GM23338 (cell line): Measurements from ENCODE around the gene HENMT1. TPM values are rescaled to one million over a fixed set of nuclear protein-coding genes. Genes with fewer than 3 reads are reported as not detected.
"Not testable (repeated sequence)": the region's sequence is repeated elsewhere in the genome, so short reads cannot be mapped to it uniquely, and the experiment has no call there.

Experiments
- ATAC-seq: fragments of 200-7000 bp; cut with Tn5 transposase; 3 replicates; pipeline ENCODE4 v1.9.1; 2020
- DNase-seq: peaks from one replicate; pipeline ENCODE4 v3.0.0-alpha.2; 2015; ENCODE audit warnings: low spot score
- H2AFZ ChIP-seq: fragments of 200-600 bp; sonication (generic); 2 replicates; pipeline ENCODE4 v1.8.0; 2016; ENCODE audit warnings: antibody characterized with exemption, mild to moderate bottlenecking, moderate library complexity
- H3F3A ChIP-seq: fragments of 200-600 bp; sonication (generic); replicated peaks from 2 replicates; pipeline ENCODE4 v1.8.0; 2017; ENCODE audit warnings: antibody characterized with exemption, mixed run types, low read depth
- H3K27ac ChIP-seq: fragments of 200-600 bp; sonication (generic); 2 replicates; pipeline ENCODE4 v1.6.1; 2016; ENCODE audit warnings: low read depth
- H3K27me3 ChIP-seq: fragments of 200-600 bp; sonication (generic); 2 replicates; pipeline ENCODE4 v1.8.0; 2016; ENCODE audit warnings: mild to moderate bottlenecking, mixed run types, moderate library complexity; ENCODE audit not compliant: insufficient read depth
- H3K36me3 ChIP-seq: fragments of 200-600 bp; sonication (generic); 2 replicates; pipeline ENCODE4 v1.8.0; 2016; ENCODE audit warnings: mild to moderate bottlenecking; ENCODE audit not compliant: insufficient read depth
- H3K4me1 ChIP-seq: fragments of 200-600 bp; sonication (generic); 2 replicates; pipeline ENCODE4 v1.8.0; 2016; ENCODE audit warnings: mild to moderate bottlenecking, moderate library complexity; ENCODE audit not compliant: insufficient read depth
- H3K4me2 ChIP-seq: fragments of 200-600 bp; sonication (generic); 2 replicates; pipeline ENCODE4 v1.7.1; 2017; ENCODE audit warnings: mixed run types
- H3K4me3 ChIP-seq: fragments of 200-600 bp; sonication (generic); 2 replicates; pipeline ENCODE4 v1.6.1; 2016; ENCODE audit warnings: mixed run types
- H3K79me2 ChIP-seq: fragments of 200-600 bp; sonication (generic); replicated peaks from 2 replicates; pipeline ENCODE4 v1.8.0; 2017; ENCODE audit warnings: mild to moderate bottlenecking; ENCODE audit not compliant: insufficient read depth
- H3K9me2 ChIP-seq: fragments of 200-600 bp; sonication (generic); 2 replicates; pipeline ENCODE4 v1.8.0; 2017; ENCODE audit not compliant: insufficient read depth
- H4K20me1 ChIP-seq: fragments of 200-600 bp; sonication (generic); replicated peaks from 2 replicates; pipeline ENCODE4 v1.8.0; 2017; ENCODE audit warnings: mild to moderate bottlenecking; ENCODE audit not compliant: insufficient read depth
- H3K27ac Mint-ChIP-seq: 2 replicates; pipeline ENCODE4 v1.8.0; 2020; ENCODE audit warnings: inconsistent platforms, mild to moderate bottlenecking, moderate library complexity, mixed read lengths
- H3K27me3 Mint-ChIP-seq: 3 replicates; pipeline ENCODE4 v1.8.0; 2022; ENCODE audit warnings: low read depth, mild to moderate bottlenecking, moderate library complexity, mixed read lengths, inconsistent platforms; ENCODE audit not compliant: insufficient read depth, poor library complexity
- H3K36me3 Mint-ChIP-seq: 3 replicates; pipeline ENCODE4 v1.8.0; 2021; ENCODE audit warnings: low read depth, mild to moderate bottlenecking, inconsistent platforms, moderate library complexity, mixed read lengths
- H3K4me1 Mint-ChIP-seq: 3 replicates; pipeline ENCODE4 v1.8.0; 2020; ENCODE audit warnings: mild to moderate bottlenecking, inconsistent platforms, mixed read lengths
- H3K4me3 Mint-ChIP-seq: 3 replicates; pipeline ENCODE4 v1.8.0; 2021; ENCODE audit warnings: moderate library complexity, mild to moderate bottlenecking, inconsistent platforms, mixed read lengths
- H3K9me3 Mint-ChIP-seq: 3 replicates; pipeline ENCODE4 v1.8.0; 2020; ENCODE audit warnings: moderate library complexity, mild to moderate bottlenecking, inconsistent platforms, mixed read lengths
- CREB1 ChIP-seq: fragments of 250-450 bp; sonication (Bioruptor Pico); IDR thresholded peaks from 2 replicates; pipeline ENCODE4 v1.5.0; 2020; ENCODE audit warnings: low read depth, mild to moderate bottlenecking, moderate library complexity
- JUNB ChIP-seq: IDR thresholded peaks from one replicate; pipeline ENCODE4 v1.6.1; 2016; ENCODE audit warnings: antibody characterized with exemption; ENCODE audit not compliant: unreplicated experiment
- NANOG ChIP-seq: IDR thresholded peaks from 2 replicates; pipeline ENCODE4 v1.6.1; 2016; ENCODE audit warnings: antibody characterized with exemption, borderline replicate concordance
- POLR2AphosphoS5 ChIP-seq: IDR thresholded peaks from 2 replicates; pipeline ENCODE4 v1.6.1; 2016; ENCODE audit warnings: antibody characterized with exemption, low read depth
- REST ChIP-seq: IDR thresholded peaks from one replicate; pipeline ENCODE4 v1.6.1; 2018; ENCODE audit warnings: antibody characterized with exemption; ENCODE audit not compliant: unreplicated experiment
- ZNF114 ChIP-seq: fragments of 250-450 bp; sonication (Bioruptor Pico); IDR thresholded peaks from 2 replicates; pipeline ENCODE4 v1.5.0; 2020; ENCODE audit warnings: mild to moderate bottlenecking, moderate library complexity
- ZNF462 ChIP-seq: fragments of 250-450 bp; sonication (Bioruptor Pico); IDR thresholded peaks from 2 replicates; pipeline ENCODE4 v1.5.0; 2020; ENCODE audit warnings: mild to moderate bottlenecking, moderate library complexity
- polyA plus RNA-seq: library from polyadenylated mRNA; unstranded; fragments of >200 nt; fragmentation: Nextera tagmentation; extraction: Ambion mirVana; gene quantifications from 2 replicates; pipeline ENCODE4 v1.2.1, GENCODE V29; 2016
- total RNA-seq: library from RNA; depleted of rRNA; stranded (reverse); fragments of >200 nt; shearing (Covaris generic); gene quantifications from 2 replicates; pipeline ENCODE4 v1.2.3, GENCODE V29; 2014
- TF ChIP-seq, protein P1 (sequence below): IDR thresholded peaks from 2 replicates; pipeline ENCODE4 v1.6.1; 2016; ENCODE audit warnings: antibody characterized with exemption
- TF ChIP-seq, protein P2 (sequence below), 2 experiments: fragments of 200-600 bp in 1 of 2; sonication (generic) in 1 of 2; conservative IDR thresholded peaks; 2 replicates each; pipeline versions ENCODE4 v1.5.1 to v1.6.1; 2016 to 2017; ENCODE audit warnings: antibody characterized with exemption in 2 of 2, low read depth in 2 of 2, mild to moderate bottlenecking in 2 of 2, moderate library complexity in 1 of 2

HENMT1 gene
- total and polyA plus RNA-seq, 2 experiments from 2014 or later: 4.7 to 9.7 TPM

- not testable (repeated sequence) for H2AFZ ChIP-seq, H3K9me3 Mint-ChIP-seq, H3K27me3 Mint-ChIP-seq, H3K9me2 ChIP-seq, H3K4me1 Mint-ChIP-seq, H3K4me3 ChIP-seq, H3K4me1 ChIP-seq, DNase-seq, H3K27ac ChIP-seq, H3K79me2 ChIP-seq, H3K27ac Mint-ChIP-seq, H3K27me3 ChIP-seq, H4K20me1 ChIP-seq, H3K4me3 Mint-ChIP-seq, H3F3A ChIP-seq, H3K4me2 ChIP-seq, ATAC-seq
- H3K36me3 Mint-ChIP-seq: peaks cover 52% of the 10 kb centered on the region
- peaks cover 40% of the 10 kb centered on the region for H3K36me3 ChIP-seq
These were observed 41.2 kb upstream of the HENMT1 start for GRCh38 chr1:108702109-108702508.

- Histone ChIP-seq H4K20me1 (peaks cover 7% of the 10 kb centered on the region), H3K4me1 (no peaks in the 10 kb centered on the region), H3F3A (peaks cover 7% of the 10 kb centered on the region; the same call in 1 of the 2 replicates), H3K27ac (no peak overlapping the region), H3K9me2 (no peaks in the 10 kb centered on the region), H2AFZ (no peak overlapping the region), H3K4me2 (no peak overlapping the region), H3K27me3 (no peaks in the 10 kb centered on the region), H3K79me2 (peaks cover 16% of the 10 kb centered on the region), H3K4me3 (no peak overlapping the region), H3K36me3 (peaks cover 48% of the 10 kb centered on the region)
- Mint-ChIP-seq H3K9me3 (no peaks in the 10 kb centered on the region), H3K4me3 (no peak overlapping the region), H3K36me3 (peaks cover 59% of the 10 kb centered on the region), H3K27me3 (peaks cover 2% of the 10 kb centered on the region), H3K4me1 (no peaks in the 10 kb centered on the region), H3K27ac (no peak overlapping the region)
- ATAC-seq: no peak
- DNase-seq: no peak
- TF ChIP-seq POLR2AphosphoS5 (no peak), NANOG (no peak), ZNF462 (CRISPR knock-in tag) (no peak), JUNB (no peak), REST (no peak), ZNF114 (CRISPR knock-in tag) (no peak), CREB1 (CRISPR knock-in tag) (no peak)
- TF ChIP-seq, protein P1, sequence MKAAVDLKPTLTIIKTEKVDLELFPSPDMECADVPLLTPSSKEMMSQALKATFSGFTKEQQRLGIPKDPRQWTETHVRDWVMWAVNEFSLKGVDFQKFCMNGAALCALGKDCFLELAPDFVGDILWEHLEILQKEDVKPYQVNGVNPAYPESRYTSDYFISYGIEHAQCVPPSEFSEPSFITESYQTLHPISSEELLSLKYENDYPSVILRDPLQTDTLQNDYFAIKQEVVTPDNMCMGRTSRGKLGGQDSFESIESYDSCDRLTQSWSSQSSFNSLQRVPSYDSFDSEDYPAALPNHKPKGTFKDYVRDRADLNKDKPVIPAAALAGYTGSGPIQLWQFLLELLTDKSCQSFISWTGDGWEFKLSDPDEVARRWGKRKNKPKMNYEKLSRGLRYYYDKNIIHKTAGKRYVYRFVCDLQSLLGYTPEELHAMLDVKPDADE: no peak
- TF ChIP-seq, protein P2, sequence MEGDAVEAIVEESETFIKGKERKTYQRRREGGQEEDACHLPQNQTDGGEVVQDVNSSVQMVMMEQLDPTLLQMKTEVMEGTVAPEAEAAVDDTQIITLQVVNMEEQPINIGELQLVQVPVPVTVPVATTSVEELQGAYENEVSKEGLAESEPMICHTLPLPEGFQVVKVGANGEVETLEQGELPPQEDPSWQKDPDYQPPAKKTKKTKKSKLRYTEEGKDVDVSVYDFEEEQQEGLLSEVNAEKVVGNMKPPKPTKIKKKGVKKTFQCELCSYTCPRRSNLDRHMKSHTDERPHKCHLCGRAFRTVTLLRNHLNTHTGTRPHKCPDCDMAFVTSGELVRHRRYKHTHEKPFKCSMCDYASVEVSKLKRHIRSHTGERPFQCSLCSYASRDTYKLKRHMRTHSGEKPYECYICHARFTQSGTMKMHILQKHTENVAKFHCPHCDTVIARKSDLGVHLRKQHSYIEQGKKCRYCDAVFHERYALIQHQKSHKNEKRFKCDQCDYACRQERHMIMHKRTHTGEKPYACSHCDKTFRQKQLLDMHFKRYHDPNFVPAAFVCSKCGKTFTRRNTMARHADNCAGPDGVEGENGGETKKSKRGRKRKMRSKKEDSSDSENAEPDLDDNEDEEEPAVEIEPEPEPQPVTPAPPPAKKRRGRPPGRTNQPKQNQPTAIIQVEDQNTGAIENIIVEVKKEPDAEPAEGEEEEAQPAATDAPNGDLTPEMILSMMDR (conservative IDR thresholded peaks at IDR 0.05; ENCODE audit: low read depth in 2 of 2): no peak
These were observed 40.4 kb upstream of the HENMT1 start for GRCh38 chr1:108701176-108701849.
